ENCODE data around the gene FRRS1L.

Gene FRRS1L

GRCh38 chr9:109186857-109187520 is 19.9 kb upstream of the FRRS1L start:
- TF ChIP-seq ZFX (IDR thresholded peaks at IDR 0.05): no peak
- TF ChIP-seq CTCF (conservative IDR thresholded peaks at IDR 0.05): no peak
- H3K27ac ChIP-seq: no peak overlapping the region

- peak overlapping the region; percentile 2; the same call in 1 of the 2 replicates for H3K27ac ChIP-seq
- TF ChIP-seq CTCF (conservative IDR thresholded peaks at IDR 0.05): peak; percentile 87
- no peak for TF ChIP-seq ZFX (IDR thresholded peaks at IDR 0.05)
Observed at GRCh38 chr9:109182940-109183798, 16.1 kb upstream of the FRRS1L start.

GRCh38 chr9:109182550-109182939 is 15.5 kb upstream of the FRRS1L start:
- H3K27ac ChIP-seq: no peak overlapping the region

GRCh38 chr9:109181284-109181683 is 14.2 kb upstream of the FRRS1L start:
- no peak overlapping the region for H3K27ac ChIP-seq
- TF ChIP-seq ZFX (IDR thresholded peaks at IDR 0.05) (no peak), CTCF (conservative IDR thresholded peaks at IDR 0.05) (no peak)

More at GRCh38 chr9:109182550-109182939, 15.5 kb upstream of the FRRS1L start:
- no peak for TF ChIP-seq ZFX (IDR thresholded peaks at IDR 0.05)
- no peak for TF ChIP-seq CTCF (conservative IDR thresholded peaks at IDR 0.05)

GRCh38 chr9:109179801-109180523 is 12.9 kb upstream of the FRRS1L start:
- no peak for TF ChIP-seq CTCF (conservative IDR thresholded peaks at IDR 0.05)
- no peak for TF ChIP-seq ZFX (IDR thresholded peaks at IDR 0.05)

GRCh38 chr9:109176963-109177362 is 9.9 kb upstream of the FRRS1L start:
- no peak overlapping the region for H3K27ac ChIP-seq
- no peak for TF ChIP-seq CTCF (conservative IDR thresholded peaks at IDR 0.05)
- TF ChIP-seq ZFX (IDR thresholded peaks at IDR 0.05): no peak

More at GRCh38 chr9:109179801-109180523, 12.9 kb upstream of the FRRS1L start:
- H3K27ac ChIP-seq: no peak overlapping the region

All from C4-2B (cell line).